Neuron (in vitro differentiated cells): Measurements from ENCODE around the gene SRCAP.

Experiments
- H2AFZ ChIP-seq: one replicate; pipeline ENCODE4 v1.6.1; 2013; ENCODE audit warnings: low read depth, mild to moderate bottlenecking, inconsistent platforms, low read length, moderate library complexity
- H3K27me3 ChIP-seq: one replicate; pipeline ENCODE4 v1.6.1; 2013; ENCODE audit warnings: low read length; ENCODE audit not compliant: insufficient read depth
- H3K36me3 ChIP-seq: one replicate; pipeline ENCODE4 v1.6.1; 2013; ENCODE audit warnings: low read length; ENCODE audit not compliant: insufficient read depth
- H3K4me1 ChIP-seq: one replicate; pipeline ENCODE4 v1.6.1; 2013; ENCODE audit warnings: low read length; ENCODE audit not compliant: insufficient read depth
- H3K4me3 ChIP-seq: 2 replicates; pipeline ENCODE4 v1.5.1; 2013; ENCODE audit warnings: mild to moderate bottlenecking, low read length, moderate library complexity
- H3K9me3 ChIP-seq: one replicate; pipeline ENCODE4 v1.6.1; 2013; ENCODE audit warnings: low read length

The SRCAP gene

DNA sequence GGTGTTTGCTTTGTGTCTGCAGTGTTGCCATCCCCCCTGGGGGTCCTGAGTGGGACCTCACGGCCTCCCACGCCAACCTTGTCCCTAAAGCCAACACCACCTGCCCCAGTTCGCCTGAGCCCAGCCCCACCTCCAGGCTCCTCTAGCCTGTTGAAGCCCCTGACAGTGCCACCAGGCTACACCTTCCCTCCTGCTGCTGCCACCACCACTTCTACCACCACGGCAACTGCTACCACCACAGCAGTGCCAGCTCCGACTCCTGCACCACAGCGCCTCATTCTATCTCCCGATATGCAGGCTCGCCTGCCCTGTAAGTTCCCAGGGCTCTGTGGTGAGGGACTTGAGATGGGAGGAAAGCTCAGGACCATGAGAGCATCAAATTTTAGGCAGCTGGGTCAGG lies 22.2 kb downstream of the SRCAP start:
- H3K36me3 ChIP-seq = peaks cover 93% of the 10 kb centered on the region

DNA sequence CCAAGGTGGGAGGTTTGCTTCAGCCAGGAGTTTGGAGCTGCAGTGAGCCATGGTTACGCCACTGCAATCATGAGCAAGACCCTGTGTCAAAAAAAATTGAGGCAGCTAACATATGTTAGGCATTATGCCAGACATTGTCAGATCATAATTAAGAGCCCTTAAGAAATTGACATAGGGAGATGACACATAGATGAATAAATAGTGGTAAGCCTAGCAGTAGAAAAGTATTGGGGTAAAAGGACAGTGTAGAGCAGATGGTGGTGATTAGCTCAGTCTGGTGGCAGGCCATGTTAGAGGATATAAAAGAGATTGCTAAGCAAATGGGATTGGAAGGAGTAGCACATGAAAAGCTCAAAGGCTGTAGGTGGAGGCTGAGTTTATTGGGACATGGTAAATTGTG lies 22.6 kb downstream of the SRCAP start:
- Histone ChIP-seq H3K4me3 (no peak overlapping the region), H2AFZ (no peak overlapping the region), H3K27me3 (no peaks in the 10 kb centered on the region), H3K36me3 (peaks cover 89% of the 10 kb centered on the region), H3K4me1 (no peaks in the 10 kb centered on the region), H3K9me3 (no peaks in the 10 kb centered on the region)

More for the DNA sequence above, 22.2 kb downstream of the SRCAP start:
- H3K9me3 ChIP-seq = no peaks in the 10 kb centered on the region
- H3K27me3 ChIP-seq = no peaks in the 10 kb centered on the region
- no peak overlapping the region for H3K4me3 ChIP-seq
- H3K4me1 ChIP-seq = no peaks in the 10 kb centered on the region
- no peak overlapping the region for H2AFZ ChIP-seq

DNA sequence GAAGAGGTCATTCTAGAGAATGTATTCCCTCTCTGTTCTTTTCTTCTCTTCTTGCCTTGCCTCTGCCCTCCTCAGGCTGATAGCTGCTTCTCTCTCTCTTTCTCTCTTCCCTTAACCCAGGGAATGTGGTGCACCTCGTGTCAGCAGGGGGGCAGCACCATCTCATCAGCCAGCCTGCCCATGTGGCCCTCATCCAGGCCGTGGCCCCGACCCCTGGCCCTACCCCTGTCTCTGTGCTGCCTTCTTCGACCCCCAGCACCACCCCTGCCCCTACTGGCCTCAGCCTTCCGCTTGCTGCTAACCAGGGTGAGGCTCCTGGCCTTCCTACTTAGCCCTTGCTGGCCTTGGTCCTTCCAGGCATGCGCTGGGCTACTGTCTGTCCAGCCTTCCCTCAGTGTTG lies 23.5 kb downstream of the SRCAP start:
- no peak overlapping the region for H2AFZ ChIP-seq
- peaks cover 88% of the 10 kb centered on the region for H3K36me3 ChIP-seq
- H3K9me3 ChIP-seq = no peaks in the 10 kb centered on the region
- H3K4me1 ChIP-seq = no peaks in the 10 kb centered on the region
- no peak overlapping the region for H3K4me3 ChIP-seq
- no peaks in the 10 kb centered on the region for H3K27me3 ChIP-seq

DNA sequence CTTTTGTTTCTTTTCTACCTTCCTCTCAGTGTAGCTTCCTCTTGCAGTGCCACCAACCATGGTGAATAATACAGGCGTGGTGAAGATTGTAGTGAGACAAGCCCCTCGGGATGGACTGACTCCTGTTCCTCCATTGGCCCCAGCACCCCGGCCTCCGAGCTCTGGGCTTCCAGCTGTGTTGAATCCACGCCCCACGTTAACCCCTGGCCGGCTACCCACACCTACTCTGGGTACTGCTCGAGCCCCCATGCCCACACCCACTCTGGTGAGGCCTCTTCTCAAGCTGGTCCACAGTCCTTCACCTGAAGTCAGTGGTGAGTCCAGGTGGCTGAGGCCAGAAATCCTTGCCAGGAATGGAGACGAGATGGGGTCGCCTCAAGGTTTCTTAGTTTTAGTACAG lies 23.9 kb downstream of the SRCAP start:
- no peaks in the 10 kb centered on the region for H3K27me3 ChIP-seq
- no peak overlapping the region for H3K4me3 ChIP-seq
- H3K36me3 ChIP-seq = peaks cover 88% of the 10 kb centered on the region
- no peaks in the 10 kb centered on the region for H3K9me3 ChIP-seq
- no peaks in the 10 kb centered on the region for H3K4me1 ChIP-seq
- H2AFZ ChIP-seq = no peak overlapping the region

DNA sequence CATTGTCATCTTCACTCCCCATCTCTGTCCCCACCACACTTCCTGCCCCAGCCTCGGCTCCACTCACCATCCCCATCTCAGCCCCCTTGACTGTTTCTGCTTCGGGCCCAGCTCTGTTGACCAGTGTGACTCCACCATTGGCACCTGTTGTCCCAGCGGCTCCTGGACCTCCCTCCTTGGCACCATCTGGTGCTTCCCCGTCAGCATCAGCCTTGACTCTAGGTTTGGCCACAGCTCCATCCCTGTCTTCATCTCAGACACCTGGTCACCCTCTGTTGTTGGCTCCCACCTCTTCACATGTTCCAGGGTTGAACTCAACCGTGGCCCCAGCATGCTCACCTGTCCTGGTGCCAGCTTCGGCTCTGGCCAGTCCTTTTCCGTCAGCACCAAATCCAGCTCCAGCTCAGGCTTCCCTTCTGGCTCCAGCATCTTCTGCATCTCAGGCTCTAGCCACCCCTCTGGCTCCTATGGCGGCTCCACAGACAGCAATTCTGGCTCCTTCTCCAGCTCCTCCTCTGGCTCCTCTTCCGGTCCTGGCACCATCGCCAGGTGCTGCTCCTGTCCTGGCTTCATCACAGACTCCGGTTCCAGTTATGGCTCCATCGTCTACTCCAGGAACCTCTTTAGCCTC lies 24.9 kb downstream of the SRCAP start:
- Histone ChIP-seq H3K36me3 (peaks cover 90% of the 10 kb centered on the region), H3K4me1 (no peaks in the 10 kb centered on the region), H3K4me3 (no peak overlapping the region), H3K9me3 (no peaks in the 10 kb centered on the region), H2AFZ (no peak overlapping the region), H3K27me3 (no peaks in the 10 kb centered on the region)

DNA sequence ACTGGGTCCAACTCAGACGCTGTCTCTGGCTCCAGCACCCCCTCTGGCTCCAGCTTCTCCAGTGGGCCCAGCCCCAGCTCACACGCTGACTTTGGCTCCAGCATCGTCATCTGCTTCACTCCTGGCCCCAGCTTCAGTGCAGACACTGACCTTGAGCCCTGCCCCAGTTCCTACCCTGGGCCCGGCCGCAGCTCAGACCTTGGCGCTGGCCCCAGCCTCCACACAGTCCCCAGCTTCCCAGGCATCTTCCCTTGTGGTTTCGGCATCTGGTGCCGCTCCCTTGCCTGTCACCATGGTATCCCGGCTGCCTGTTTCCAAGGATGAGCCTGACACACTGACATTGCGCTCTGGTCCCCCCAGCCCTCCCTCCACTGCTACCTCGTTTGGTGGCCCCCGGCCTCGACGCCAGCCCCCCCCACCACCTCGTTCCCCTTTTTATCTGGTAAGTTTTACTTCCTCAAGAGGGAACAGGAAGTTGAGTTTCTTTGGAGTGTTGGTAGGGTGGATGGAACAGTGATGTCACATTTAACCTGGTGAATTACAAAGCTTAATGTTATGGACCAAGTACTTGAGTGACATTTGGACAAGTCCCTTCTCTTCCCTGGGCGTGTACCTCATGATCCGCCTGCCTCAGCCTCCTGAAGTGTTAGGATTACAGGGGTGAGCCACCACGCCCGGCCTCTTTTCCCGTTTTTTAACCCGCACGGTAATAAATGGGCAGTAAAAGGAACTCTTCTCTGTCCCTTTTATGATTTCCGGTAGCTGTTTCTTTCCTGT lies 25.9 kb downstream of the SRCAP start:
- Histone ChIP-seq H3K4me1 (no peaks in the 10 kb centered on the region), H3K9me3 (no peaks in the 10 kb centered on the region), H3K27me3 (no peaks in the 10 kb centered on the region), H3K36me3 (peaks cover 94% of the 10 kb centered on the region), H3K4me3 (no peak overlapping the region), H2AFZ (no peak overlapping the region)

DNA sequence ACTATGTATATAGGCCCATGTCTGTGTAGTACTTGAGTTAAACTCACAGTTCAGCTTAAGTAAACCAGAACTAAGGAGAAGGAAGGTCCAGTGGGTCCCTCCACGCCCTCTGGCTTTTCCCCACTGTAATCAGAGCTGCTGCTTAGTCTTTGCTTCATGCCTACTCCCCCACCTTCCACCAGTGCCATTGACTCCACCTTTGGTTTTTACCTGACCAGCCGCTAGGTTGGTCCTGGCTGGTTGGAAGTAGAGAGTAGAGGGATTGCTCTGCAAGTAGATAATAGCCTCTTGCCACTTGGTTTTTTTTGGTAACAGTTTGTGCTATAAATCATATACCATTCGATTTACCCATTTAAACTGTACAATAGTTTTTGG lies 26.4 kb downstream of the SRCAP start:
- no peak overlapping the region for H3K4me3 ChIP-seq
- peaks cover 92% of the 10 kb centered on the region for H3K36me3 ChIP-seq
- H3K4me1 ChIP-seq = no peaks in the 10 kb centered on the region
- no peak overlapping the region for H2AFZ ChIP-seq
- H3K9me3 ChIP-seq = no peaks in the 10 kb centered on the region
- H3K27me3 ChIP-seq = no peaks in the 10 kb centered on the region

DNA sequence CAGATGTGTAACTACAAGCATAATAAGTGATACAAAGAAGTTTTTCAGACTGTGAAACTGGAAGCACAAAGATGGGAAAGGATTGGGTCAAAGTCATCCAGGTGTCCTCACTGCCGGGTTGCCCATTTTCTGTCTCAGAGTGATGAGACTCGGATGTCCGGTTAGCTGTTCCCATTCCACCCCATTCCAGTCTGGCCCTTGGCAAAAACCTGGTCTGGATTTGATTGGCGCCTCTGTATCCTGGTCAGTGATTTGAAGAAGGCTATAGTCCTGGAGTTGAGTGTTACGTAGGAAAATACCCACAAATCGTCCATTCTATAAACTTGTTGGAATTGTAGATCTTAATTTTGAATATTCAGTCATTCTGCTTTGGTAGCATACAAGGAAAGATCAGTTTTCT lies 29.4 kb downstream of the SRCAP start:
- no peak overlapping the region for H2AFZ ChIP-seq
- no peaks in the 10 kb centered on the region for H3K9me3 ChIP-seq
- H3K4me1 ChIP-seq = no peaks in the 10 kb centered on the region
- H3K36me3 ChIP-seq = peaks cover 89% of the 10 kb centered on the region
- no peaks in the 10 kb centered on the region for H3K27me3 ChIP-seq
- no peak overlapping the region for H3K4me3 ChIP-seq

DNA sequence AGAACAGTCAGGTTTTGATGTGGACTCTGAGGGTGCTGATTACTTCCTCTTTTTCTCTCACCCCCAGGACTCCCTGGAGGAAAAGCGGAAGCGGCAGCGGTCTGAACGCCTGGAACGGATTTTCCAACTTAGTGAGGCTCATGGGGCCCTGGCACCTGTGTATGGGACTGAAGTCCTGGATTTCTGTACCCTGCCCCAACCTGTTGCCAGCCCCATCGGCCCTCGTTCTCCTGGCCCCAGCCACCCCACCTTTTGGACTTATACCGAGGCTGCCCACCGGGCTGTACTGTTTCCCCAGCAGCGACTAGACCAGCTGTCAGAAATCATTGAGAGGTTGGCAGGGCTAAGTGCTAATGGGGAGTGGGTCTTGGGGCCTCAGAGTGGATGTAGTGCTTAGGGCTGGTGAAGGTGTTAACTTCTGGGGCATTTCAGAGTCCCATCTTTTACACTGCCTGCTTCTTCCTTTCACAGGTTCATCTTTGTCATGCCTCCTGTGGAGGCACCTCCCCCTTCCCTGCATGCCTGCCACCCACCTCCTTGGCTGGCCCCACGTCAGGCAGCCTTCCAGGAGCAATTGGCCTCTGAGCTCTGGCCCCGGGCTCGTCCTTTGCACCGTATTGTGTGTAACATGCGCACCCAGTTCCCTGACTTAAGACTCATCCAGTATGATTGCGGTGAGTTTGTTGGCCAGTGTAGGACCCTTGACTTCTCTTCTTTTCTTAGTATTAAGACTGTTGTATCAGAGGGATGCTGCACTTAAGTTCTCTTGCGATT lies 30.1 kb downstream of the SRCAP start:
- no peaks in the 10 kb centered on the region for H3K9me3 ChIP-seq
- no peak overlapping the region for H3K4me3 ChIP-seq
- H2AFZ ChIP-seq = no peak overlapping the region
- no peaks in the 10 kb centered on the region for H3K4me1 ChIP-seq
- peaks cover 88% of the 10 kb centered on the region for H3K36me3 ChIP-seq
- no peaks in the 10 kb centered on the region for H3K27me3 ChIP-seq

DNA sequence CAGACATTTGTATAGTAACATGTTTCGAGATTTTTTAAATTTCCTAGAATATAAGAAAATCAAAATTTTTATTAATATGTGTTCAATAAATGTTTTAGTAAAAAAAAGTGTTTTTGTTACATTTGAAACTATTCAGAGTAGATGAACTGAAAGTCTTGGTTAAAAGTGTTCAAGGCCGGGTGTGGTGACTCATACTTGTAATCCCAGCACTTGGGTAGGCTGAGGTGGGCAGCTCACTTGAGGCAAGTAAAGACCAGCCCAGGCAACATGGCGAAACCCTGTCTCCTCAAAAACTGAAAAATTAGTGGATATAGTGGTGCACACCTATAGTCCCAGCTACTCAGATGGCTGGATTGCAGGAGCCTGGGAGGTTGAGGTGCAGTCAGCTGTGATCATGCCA lies 32.4 kb downstream of the SRCAP start:
- Histone ChIP-seq H3K27me3 (no peaks in the 10 kb centered on the region), H3K9me3 (no peaks in the 10 kb centered on the region), H3K4me3 (no peak overlapping the region), H2AFZ (no peak overlapping the region), H3K4me1 (no peaks in the 10 kb centered on the region), H3K36me3 (peaks cover 83% of the 10 kb centered on the region)

DNA sequence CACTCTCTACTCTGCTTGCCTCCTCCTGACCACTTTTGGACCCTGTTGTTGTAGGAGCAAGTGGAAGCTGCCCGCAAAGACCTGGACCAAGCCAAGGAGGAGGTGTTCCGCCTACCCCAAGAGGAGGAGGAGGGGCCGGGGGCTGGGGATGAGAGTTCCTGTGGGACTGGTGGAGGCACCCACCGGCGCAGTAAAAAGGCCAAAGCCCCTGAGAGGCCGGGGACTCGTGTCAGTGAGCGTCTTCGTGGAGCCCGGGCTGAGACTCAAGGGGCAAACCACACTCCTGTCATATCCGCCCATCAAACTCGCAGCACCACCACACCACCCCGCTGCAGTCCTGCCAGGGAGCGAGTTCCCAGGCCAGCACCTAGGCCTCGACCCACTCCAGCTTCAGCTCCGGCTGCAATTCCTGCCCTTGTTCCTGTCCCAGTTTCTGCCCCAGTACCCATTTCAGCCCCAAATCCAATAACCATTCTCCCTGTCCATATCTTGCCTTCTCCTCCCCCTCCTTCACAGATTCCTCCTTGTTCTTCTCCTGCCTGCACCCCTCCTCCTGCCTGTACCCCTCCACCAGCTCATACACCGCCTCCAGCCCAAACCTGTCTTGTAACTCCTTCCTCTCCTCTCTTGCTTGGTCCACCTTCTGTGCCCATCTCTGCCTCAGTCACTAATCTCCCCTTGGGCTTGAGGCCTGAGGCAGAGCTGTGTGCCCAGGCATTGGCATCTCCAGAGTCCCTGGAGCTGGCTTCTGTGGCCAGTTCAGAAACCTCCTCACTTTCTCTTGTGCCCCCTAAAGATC lies 38.2 kb downstream of the SRCAP start:
- Histone ChIP-seq H3K9me3 (no peaks in the 10 kb centered on the region), H3K4me3 (no peak overlapping the region), H3K4me1 (no peaks in the 10 kb centered on the region), H2AFZ (no peak overlapping the region), H3K36me3 (peaks cover 80% of the 10 kb centered on the region), H3K27me3 (no peaks in the 10 kb centered on the region)

DNA sequence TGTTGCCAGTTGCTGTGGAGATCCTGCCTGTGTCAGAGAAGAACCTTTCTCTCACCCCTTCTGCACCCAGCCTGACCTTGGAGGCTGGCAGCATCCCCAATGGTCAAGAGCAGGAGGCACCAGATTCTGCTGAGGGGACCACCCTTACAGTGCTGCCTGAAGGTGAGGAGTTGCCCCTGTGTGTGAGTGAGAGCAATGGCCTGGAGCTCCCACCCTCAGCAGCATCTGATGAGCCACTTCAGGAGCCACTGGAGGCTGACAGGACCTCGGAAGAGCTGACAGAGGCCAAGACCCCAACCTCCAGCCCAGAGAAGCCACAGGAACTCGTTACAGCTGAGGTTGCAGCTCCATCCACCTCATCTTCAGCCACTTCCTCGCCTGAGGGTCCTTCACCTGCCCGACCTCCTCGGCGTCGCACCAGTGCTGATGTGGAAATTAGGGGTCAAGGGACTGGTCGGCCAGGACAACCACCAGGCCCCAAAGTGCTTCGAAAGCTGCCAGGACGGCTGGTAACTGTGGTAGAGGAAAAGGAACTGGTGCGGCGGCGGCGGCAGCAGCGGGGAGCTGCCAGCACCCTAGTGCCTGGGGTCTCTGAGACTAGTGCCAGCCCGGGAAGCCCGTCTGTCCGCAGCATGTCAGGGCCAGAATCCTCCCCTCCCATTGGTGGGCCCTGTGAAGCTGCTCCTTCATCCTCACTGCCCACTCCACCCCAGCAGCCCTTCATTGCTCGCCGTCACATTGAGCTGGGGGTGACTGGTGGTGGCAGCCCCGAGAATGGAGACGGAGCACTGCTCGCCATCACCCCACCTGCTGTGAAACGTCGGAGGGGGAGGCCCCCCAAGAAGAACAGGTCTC lies 39.0 kb downstream of the SRCAP start:
- H3K4me3 ChIP-seq = no peak overlapping the region
- H2AFZ ChIP-seq = no peak overlapping the region
- no peaks in the 10 kb centered on the region for H3K9me3 ChIP-seq
- H3K36me3 ChIP-seq = peaks cover 74% of the 10 kb centered on the region
- no peaks in the 10 kb centered on the region for H3K4me1 ChIP-seq
- H3K27me3 ChIP-seq = no peaks in the 10 kb centered on the region
